NT2/D1 (cell line): Measurements from ENCODE around the gene CYP3A7.

Source experiments
- SUZ12 ChIP-seq: IDR thresholded peaks from 2 replicates; pipeline ENCODE4 v1.6.1; 2011; ENCODE audit not compliant: insufficient read length, insufficient read depth; ENCODE audit errors: extremely low read depth
- YY1 ChIP-seq: IDR thresholded peaks from 2 replicates; pipeline ENCODE4 v1.6.1; 2011; ENCODE audit not compliant: insufficient read length, insufficient read depth
- ZNF274 ChIP-seq: IDR thresholded peaks from 2 replicates; pipeline ENCODE4 v1.6.1; 2011; ENCODE audit warnings: mild to moderate bottlenecking, low read depth, low read length

DNA sequence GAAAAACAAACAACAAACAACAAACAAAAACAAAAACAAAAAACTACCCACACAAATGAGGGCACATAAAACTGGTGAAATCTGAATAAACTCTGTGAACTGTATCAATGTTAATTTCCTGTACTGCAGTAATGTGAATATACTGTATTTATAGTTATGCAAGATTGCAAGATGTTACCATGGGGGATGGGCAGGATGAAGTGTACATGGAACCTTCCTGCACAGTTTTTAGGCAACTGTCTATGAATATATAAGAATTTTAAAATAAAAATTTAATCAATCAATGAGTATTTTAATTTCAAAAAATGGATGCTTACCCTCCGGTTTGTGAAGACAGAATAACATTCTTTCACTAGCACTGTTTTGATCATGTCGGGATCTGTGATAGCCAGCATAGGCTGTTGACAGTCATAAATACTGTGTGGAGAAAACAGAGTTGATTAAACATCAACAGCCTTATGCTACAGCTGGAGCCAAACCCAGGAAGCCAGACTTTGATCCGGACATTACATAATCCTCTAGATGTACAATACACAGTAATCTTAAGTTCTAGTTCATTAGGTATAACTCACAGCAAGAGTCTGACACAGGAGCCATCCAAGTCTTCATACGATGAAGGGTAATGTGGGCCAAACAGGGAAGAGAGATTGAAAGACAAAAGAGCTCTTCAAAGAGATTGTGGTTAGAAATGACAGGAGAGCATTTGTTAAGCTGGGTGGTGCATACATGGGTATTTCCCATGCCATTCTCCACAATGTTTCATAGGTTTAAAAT, 14.8 kb downstream of the CYP3A7 start:
- no peak for TF ChIP-seq ZNF274
- no peak for TF ChIP-seq YY1
- TF ChIP-seq SUZ12, result no peak
